K562 (cell line): Measurements from ENCODE around the gene ESRRG. TPM values are rescaled to one million over a fixed set of nuclear protein-coding genes. Genes with fewer than 3 reads are reported as not detected.

ENCODE experiments used
- ATAC-seq: fragments of 200-7000 bp; cut with Tn5 transposase; 3 replicates; pipeline ENCODE4 v1.9.1; 2020; ENCODE audit warnings: moderate library complexity
- BruUV-seq: library from RNA; stranded (reverse); fragments of 400-500 nt; replicated peaks from 2 replicates; lab custom pipeline; 2021; lab: Mats Ljungman, UMichigan
- CTCF ChIA-PET: fragments of 300-600 bp; formaldehyde crosslinking; extraction: SDS; loops from one replicate; lab custom pipeline; 2021; ENCODE audit warnings: low intra/inter-chr PET ratio; lab: Yijun Ruan, JAX
- POLR2A ChIA-PET: fragments of 300-600, 350-650 bp; sonication (Branson Sonifier 250); formaldehyde crosslinking; extraction: SDS; loops from one replicate; lab custom pipeline; 2021; ENCODE audit warnings: antibody characterized with exemption, inconsistent platforms; lab: Yijun Ruan, JAX
- DNase-seq, 4 experiments: peaks; one replicate each; pipeline versions ENCODE4 v3.0.0 to v3.0.0-alpha.2; 2011 to 2018; ENCODE audit warnings: low spot score in 3 of 4, mixed read lengths in 3 of 4; ENCODE audit errors: extremely low read depth in 1 of 4
- FAIRE-seq: peaks from 2 replicates; lab custom pipeline; 2011; peaks lifted over from hg19 to GRCh38; lab: Jason Lieb, UNC
- H2AFZ ChIP-seq: 2 replicates; pipeline ENCODE4 v1.6.0; 2011; ENCODE audit warnings: low read depth, low read length, control low read depth, inconsistent platforms
- H3K27ac ChIP-seq: fragments of 200-600 bp; 3 replicates; pipeline ENCODE4 v1.8.0; 2011; ENCODE audit warnings: low read depth, mild to moderate bottlenecking, control low read depth, inconsistent platforms, low read length, moderate library complexity, mixed read lengths; ENCODE audit errors: extremely low read depth
- H3K27me3 ChIP-seq, 2 experiments: fragments of 300-600 bp in 1 of 2; 2 replicates in 1 of 2; 3 replicates in 1 of 2; pipeline versions ENCODE4 v1.6.0 to v1.8.0; 2011; ENCODE audit warnings: inconsistent platforms in 2 of 2, low read length in 2 of 2, mild to moderate bottlenecking in 1 of 2, mixed read lengths in 1 of 2, moderate library complexity in 1 of 2; ENCODE audit not compliant: control insufficient read depth in 2 of 2, insufficient read depth in 2 of 2
- H3K36me3 ChIP-seq: fragments of 300-600 bp; 3 replicates; pipeline ENCODE4 v1.8.0; 2011; ENCODE audit warnings: mild to moderate bottlenecking, low read length, inconsistent platforms; ENCODE audit not compliant: control insufficient read depth, insufficient read depth
- H3K4me1 ChIP-seq, 2 experiments: fragments of 200-600 bp in 1 of 2; replicated peaks in 1 of 2; 2 replicates in 1 of 2; 3 replicates in 1 of 2; pipeline versions ENCODE4 v1.5.1 to v1.8.0; 2011; ENCODE audit warnings: inconsistent platforms in 2 of 2, low read length in 2 of 2, mild to moderate bottlenecking in 1 of 2, mixed read lengths in 1 of 2, moderate library complexity in 1 of 2; ENCODE audit not compliant: control insufficient read depth in 2 of 2, insufficient read depth in 2 of 2
- H3K4me2 ChIP-seq: 2 replicates; pipeline ENCODE4 v1.6.1; 2011; ENCODE audit warnings: low read length, control low read depth, inconsistent platforms, mixed read lengths; ENCODE audit not compliant: insufficient read depth
- H3K4me3 ChIP-seq: fragments of 200-600 bp; sonication (generic), shearing (Covaris generic); 2 replicates; pipeline ENCODE4 v1.5.1; 2016; ENCODE audit warnings: control low read depth, inconsistent platforms
- H3K79me2 ChIP-seq: fragments of 200-600 bp; 3 replicates; pipeline ENCODE4 v1.8.0; 2011; ENCODE audit warnings: low read length, inconsistent platforms; ENCODE audit not compliant: control insufficient read depth, insufficient read depth
- H3K9ac ChIP-seq, 2 experiments: 2 replicates each; pipeline versions ENCODE4 v1.6.0 to v1.6.1; 2011; ENCODE audit warnings: low read depth in 2 of 2, low read length in 2 of 2, control low read depth in 1 of 2, inconsistent platforms in 1 of 2, mild to moderate bottlenecking in 1 of 2, mixed read lengths in 1 of 2; ENCODE audit not compliant: insufficient read depth in 1 of 2
- H3K9me1 ChIP-seq: one replicate; pipeline ENCODE4 v1.6.0; 2011; ENCODE audit warnings: inconsistent platforms, mild to moderate bottlenecking, low read length, moderate library complexity; ENCODE audit not compliant: control insufficient read depth, insufficient read depth
- H3K9me3 ChIP-seq: replicated peaks from 2 replicates; pipeline ENCODE4 v1.5.1; 2011; ENCODE audit warnings: low read depth, low read length, inconsistent platforms; ENCODE audit not compliant: control insufficient read depth, insufficient read depth
- H4K20me1 ChIP-seq: replicated peaks from 2 replicates; pipeline ENCODE4 v1.6.1; 2011; ENCODE audit warnings: low read length, inconsistent platforms, mixed read lengths; ENCODE audit not compliant: control insufficient read depth, insufficient read depth
- FOXA3 ChIP-seq, 2 experiments: fragments of 450-650 bp in 1 of 2; sonication (generic) in 1 of 2; formaldehyde crosslinking; IDR thresholded peaks in 1 of 2; conservative IDR thresholded peaks in 1 of 2; 2 replicates each; pipeline versions ENCODE4 v1.4.0 to v1.8.0; 2020 to 2022; ENCODE audit warnings: mild to moderate bottlenecking in 2 of 2, missing genetic modification reagents in 1 of 2
- HNRNPUL1 ChIP-seq: fragments of 200-400 bp; formaldehyde crosslinking; IDR thresholded peaks from 2 replicates; pipeline ENCODE4 v1.6.1; 2017; ENCODE audit warnings: low read length
- NCOA4 ChIP-seq: fragments of 450-650 bp; IDR thresholded peaks from 2 replicates; pipeline ENCODE4 v1.6.1; 2018; ENCODE audit warnings: mild to moderate bottlenecking; ENCODE audit not compliant: partially characterized antibody
- PCBP1 ChIP-seq: fragments of 200-400 bp; formaldehyde crosslinking; IDR thresholded peaks from 2 replicates; pipeline ENCODE4 v1.6.1; 2018; ENCODE audit warnings: mild to moderate bottlenecking, low read depth, low read length; ENCODE audit not compliant: poor library complexity, severe bottlenecking
- RBM17 ChIP-seq: fragments of 200-400 bp; formaldehyde crosslinking; IDR thresholded peaks from 2 replicates; pipeline ENCODE4 v1.6.1; 2017; ENCODE audit warnings: low read depth, mild to moderate bottlenecking, low read length, borderline replicate concordance
- ZNF146 ChIP-seq: IDR thresholded peaks from one replicate; pipeline ENCODE4 v1.6.1; 2018; ENCODE audit warnings: missing compliant biosample characterization; ENCODE audit not compliant: unreplicated experiment
- ZNF174 ChIP-seq: fragments of 250-450 bp; sonication (Bioruptor Pico); IDR thresholded peaks from 2 replicates; pipeline ENCODE4 v1.4.0; 2020; ENCODE audit warnings: mild to moderate bottlenecking
- ZNF76 ChIP-seq: fragments of 250-450 bp; sonication (Bioruptor Pico); IDR thresholded peaks from 2 replicates; pipeline ENCODE4 v1.4.0; 2020; ENCODE audit warnings: mild to moderate bottlenecking, moderate library complexity, borderline replicate concordance
- ZNF785 ChIP-seq: fragments of 250-450 bp; sonication (Bioruptor Pico); IDR thresholded peaks from 2 replicates; pipeline ENCODE4 v1.4.0; 2020; ENCODE audit warnings: mild to moderate bottlenecking
- WGBS: fragments of 100-300 bp; shearing (Covaris generic); methylation state at CpG from one replicate; pipeline ENCODE4 v1.1.6; 2016; ENCODE audit warnings: low coverage, mixed read lengths; ENCODE audit not compliant: insufficient coverage; ENCODE audit errors: missing lambda C conversion rate; 5-methylcytosine and 5-hydroxymethylcytosine counted together
- in situ Hi-C: fragments of 300-500 bp; cut with MboI; formaldehyde crosslinking; loops from 4 replicates; pipeline ENCODE4 v1.15.0; 2018; ENCODE audit warnings: inconsistent platforms, mixed read lengths
- intact Hi-C: fragments of 100-400 bp; cut with micrococcal nuclease; formaldehyde crosslinking; loops from 2 replicates; pipeline ENCODE4 v1.14.2; 2022
- polyA plus RNA-seq, 8 experiments: library from polyadenylated mRNA; depleted of rRNA in 4 of 8; stranded (reverse) in 5 of 8; unstranded in 3 of 8; fragments of >200 nt; fragmentation: Nextera tagmentation in 2 of 8; fragmentation: Illumina TruSeq in 1 of 8; extraction: Ambion mirVana in 2 of 8; extraction: Trizol in 1 of 8; gene quantifications; 2 replicates each; pipeline versions ENCODE4 v1.2.1 to v1.2.3, GENCODE V29; 2011 to 2014; ENCODE audit warnings: inconsistent platforms in 1 of 8, missing spikeins in 1 of 8
- total RNA-seq, 7 experiments: library from RNA; depleted of rRNA in 6 of 7; stranded (reverse); fragments of >200 nt in 6 of 7; fragmentation: Illumina TruSeq in 2 of 7; extraction: Trizol in 2 of 7; gene quantifications; 2 replicates each; pipeline versions ENCODE4 v1.2.1 to v1.2.3, GENCODE V29; 2011 to 2021; ENCODE audit warnings: low replicate concordance in 1 of 7

Gene ESRRG
- total and polyA plus RNA-seq, 9 of the 15 experiments (the other 6 are each of a cell fraction or from before 2014, with no cell fraction given), result not detected

GRCh38 chr1:216580538-216581057, 142.6 kb downstream of the ESRRG start:
- in situ Hi-C loops (no loop called here), intact Hi-C loops (no loop called here)
- H3K4me3 ChIP-seq, result no peak overlapping the region
- WGBS, result 0% methylated on average over 2 of the region's 2 CpGs
- TF ChIP-seq ZNF146 (CRISPR knock-in tag) (no peak), NCOA4 (no peak), ZNF174 (CRISPR knock-in tag) (no peak), FOXA3 (CRISPR knock-in tag; conservative IDR thresholded peaks at IDR 0.05 in 1 of 2, IDR thresholded peaks at IDR 0.05 in 1 of 2) (no peak), RBM17 (no peak), PCBP1 (no peak), ZNF76 (CRISPR knock-in tag) (no peak), ZNF785 (CRISPR knock-in tag) (no peak), HNRNPUL1 (no peak)
- H3K4me2 ChIP-seq, result no peak overlapping the region
- no peak overlapping the region for H3K27ac ChIP-seq
- no peaks in the 10 kb centered on the region for H3K36me3 ChIP-seq
- H2AFZ ChIP-seq, result no peak overlapping the region
- no peaks in the 10 kb centered on the region for H3K79me2 ChIP-seq
- no peaks in the 10 kb centered on the region for H3K9me1 ChIP-seq
- no TSS peak for BruUV-seq
- ChIA-PET CTCF (no interaction called here), POLR2A (no interaction called here)
- H4K20me1 ChIP-seq, result no peaks in the 10 kb centered on the region
- no peaks in the 10 kb centered on the region for H3K27me3 ChIP-seq
- no peak for FAIRE-seq
- H3K9ac ChIP-seq, result no peak overlapping the region
- no peak for ATAC-seq
- no peaks in the 10 kb centered on the region for H3K9me3 ChIP-seq
- H3K4me1 ChIP-seq, result no peaks in the 10 kb centered on the region
- no peak for DNase-seq
